Progenitor cell of endocrine pancreas (in vitro differentiated cells): ENCODE data around the gene GRM8. TPM values are rescaled to one million over a fixed set of nuclear protein-coding genes. Genes with fewer than 3 reads are reported as not detected.
A peak's percentile ranks its signal among the peaks of the same experiment; 100 is the strongest.

Source experiments
- DNase-seq: peaks from one replicate; pipeline ENCODE4 v3.0.0; 2021; ENCODE audit warnings: low spot score; ENCODE audit not compliant: unreplicated experiment
- H3K27ac Mint-ChIP-seq: 2 replicates; pipeline ENCODE4 v1.8.0; 2021; ENCODE audit warnings: mild to moderate bottlenecking, moderate library complexity, mixed read lengths
- H3K27me3 Mint-ChIP-seq: 2 replicates; pipeline ENCODE4 v1.8.0; 2021; ENCODE audit warnings: mixed read lengths
- H3K36me3 Mint-ChIP-seq: 2 replicates; pipeline ENCODE4 v1.8.0; 2022; ENCODE audit warnings: mixed read lengths; ENCODE audit not compliant: insufficient read depth
- H3K4me1 Mint-ChIP-seq: 2 replicates; pipeline ENCODE4 v1.8.0; 2021; ENCODE audit warnings: low read depth, mixed read lengths
- H3K4me3 Mint-ChIP-seq: 2 replicates; pipeline ENCODE4 v1.8.0; 2021; ENCODE audit warnings: low read depth, mild to moderate bottlenecking, moderate library complexity, mixed read lengths
- H3K9me3 Mint-ChIP-seq: 2 replicates; pipeline ENCODE4 v1.8.0; 2021; ENCODE audit warnings: low read depth, mixed read lengths
- microRNA-seq: library from miRNA; unstranded; fragments of <30 nt; microRNA quantifications from one replicate; pipeline ENCODE4 v1.1.0, GENCODE V29; 2020; ENCODE audit warnings: borderline number of aligned reads; ENCODE audit not compliant: unreplicated experiment
- total RNA-seq: library from RNA; stranded (reverse); gene quantifications from 2 replicates; pipeline ENCODE4 v1.2.1, GENCODE V29; 2021
- TF ChIP-seq, protein P1 (sequence below): fragments of 200-600 bp; sonication (generic); IDR thresholded peaks from one replicate; pipeline ENCODE4 v1.5.0; 2021; ENCODE audit warnings: antibody characterized with exemption, mild to moderate bottlenecking; ENCODE audit not compliant: unreplicated experiment

The GRM8 gene
- total RNA-seq, 1 donor from 2014 or later: 4.2 TPM

DNA sequence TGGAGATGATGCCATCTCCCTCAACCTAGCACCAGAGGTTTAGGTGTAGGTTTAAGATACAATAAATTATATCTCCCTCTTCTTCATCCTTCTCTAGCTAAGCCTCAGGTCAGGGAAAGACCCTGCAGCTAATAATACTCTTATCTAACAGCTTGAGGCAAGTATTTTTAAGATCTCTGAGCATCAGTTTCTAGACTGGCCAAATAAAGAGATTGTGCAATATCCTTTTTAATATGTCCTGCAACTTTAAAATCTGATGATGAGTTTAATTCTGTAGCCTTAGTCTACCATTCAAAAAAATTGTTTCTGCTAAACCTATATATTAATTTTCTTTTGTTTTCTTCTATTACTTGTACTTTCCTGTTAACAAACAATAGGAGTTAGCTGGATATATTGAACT is 850.8 kb downstream of the GRM8 start:
- H3K4me1 Mint-ChIP-seq: peaks cover 1% of the 10 kb centered on the region
- H3K27me3 Mint-ChIP-seq: no peaks in the 10 kb centered on the region

GRCh38 chr7:126398851-126399529 is 853.8 kb downstream of the GRM8 start:
- Mint-ChIP-seq H3K4me1 (peaks cover 1% of the 10 kb centered on the region), H3K36me3 (no peaks in the 10 kb centered on the region), H3K27me3 (no peaks in the 10 kb centered on the region), H3K27ac (no peak overlapping the region), H3K4me3 (no peak overlapping the region), H3K9me3 (no peaks in the 10 kb centered on the region)
- DNase-seq: no peak
- TF ChIP-seq, protein P1, sequence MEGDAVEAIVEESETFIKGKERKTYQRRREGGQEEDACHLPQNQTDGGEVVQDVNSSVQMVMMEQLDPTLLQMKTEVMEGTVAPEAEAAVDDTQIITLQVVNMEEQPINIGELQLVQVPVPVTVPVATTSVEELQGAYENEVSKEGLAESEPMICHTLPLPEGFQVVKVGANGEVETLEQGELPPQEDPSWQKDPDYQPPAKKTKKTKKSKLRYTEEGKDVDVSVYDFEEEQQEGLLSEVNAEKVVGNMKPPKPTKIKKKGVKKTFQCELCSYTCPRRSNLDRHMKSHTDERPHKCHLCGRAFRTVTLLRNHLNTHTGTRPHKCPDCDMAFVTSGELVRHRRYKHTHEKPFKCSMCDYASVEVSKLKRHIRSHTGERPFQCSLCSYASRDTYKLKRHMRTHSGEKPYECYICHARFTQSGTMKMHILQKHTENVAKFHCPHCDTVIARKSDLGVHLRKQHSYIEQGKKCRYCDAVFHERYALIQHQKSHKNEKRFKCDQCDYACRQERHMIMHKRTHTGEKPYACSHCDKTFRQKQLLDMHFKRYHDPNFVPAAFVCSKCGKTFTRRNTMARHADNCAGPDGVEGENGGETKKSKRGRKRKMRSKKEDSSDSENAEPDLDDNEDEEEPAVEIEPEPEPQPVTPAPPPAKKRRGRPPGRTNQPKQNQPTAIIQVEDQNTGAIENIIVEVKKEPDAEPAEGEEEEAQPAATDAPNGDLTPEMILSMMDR: no peak

More for the DNA sequence above, 850.8 kb downstream of the GRM8 start:
- Mint-ChIP-seq H3K36me3 (no peaks in the 10 kb centered on the region), H3K4me3 (no peak overlapping the region), H3K9me3 (no peaks in the 10 kb centered on the region), H3K27ac (no peak overlapping the region)
- no peak for DNase-seq
- TF ChIP-seq, protein P1: no peak

DNA sequence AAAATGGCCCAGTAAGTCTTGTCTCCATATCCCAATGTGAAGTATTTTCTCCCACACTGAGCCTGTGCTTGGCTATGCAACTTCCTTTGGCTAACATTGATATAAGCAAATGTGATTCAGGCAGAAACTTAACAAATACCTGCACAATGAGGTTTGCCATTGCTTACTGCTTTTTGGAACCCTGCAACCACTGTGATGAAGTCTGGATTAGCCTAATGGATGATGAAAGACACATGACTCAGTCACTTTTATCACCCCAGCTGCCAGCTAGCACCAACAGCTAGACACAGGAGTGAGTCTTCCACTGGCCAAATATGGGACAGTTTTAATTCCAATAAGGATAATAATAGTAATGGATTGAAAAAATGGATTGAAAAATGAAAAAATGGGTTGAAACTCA is 854.5 kb downstream of the GRM8 start:
- no peak overlapping the region for H3K4me3 Mint-ChIP-seq
- peaks cover 1% of the 10 kb centered on the region for H3K4me1 Mint-ChIP-seq
- H3K36me3 Mint-ChIP-seq: no peaks in the 10 kb centered on the region
- no peaks in the 10 kb centered on the region for H3K27me3 Mint-ChIP-seq
- TF ChIP-seq, protein P1: no peak
- no peak overlapping the region for H3K27ac Mint-ChIP-seq
- no peak for DNase-seq
- no peaks in the 10 kb centered on the region for H3K9me3 Mint-ChIP-seq

DNA sequence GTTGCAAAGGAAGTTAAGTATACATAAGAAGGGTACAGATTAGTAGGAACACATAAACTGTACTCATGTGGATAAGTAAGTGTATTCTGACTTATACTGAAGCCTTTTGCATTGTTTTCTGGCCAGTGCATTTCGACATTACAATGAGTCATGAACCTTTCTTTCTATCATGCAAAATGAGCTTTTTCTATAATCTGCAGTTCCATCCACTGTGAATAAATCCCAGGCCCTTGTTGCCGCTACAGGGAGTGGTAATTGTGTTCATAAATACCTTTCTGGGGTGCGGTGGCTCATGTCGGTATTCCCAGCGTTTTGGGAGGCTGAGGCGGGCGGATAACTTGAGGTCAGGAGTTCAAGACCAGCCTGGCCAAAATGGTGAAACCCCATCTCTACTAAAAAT is 858.3 kb downstream of the GRM8 start:
- Mint-ChIP-seq H3K9me3 (peaks cover 8% of the 10 kb centered on the region), H3K4me3 (no peak overlapping the region), H3K27me3 (no peaks in the 10 kb centered on the region), H3K4me1 (no peaks in the 10 kb centered on the region), H3K27ac (no peak overlapping the region), H3K36me3 (peaks cover 3% of the 10 kb centered on the region)
- TF ChIP-seq, protein P1: no peak
- DNase-seq: no peak

Small RNAs within 50 kb of the gene (microRNA-seq; reads per million reads assigned to microRNA genes)
- gene MIR592: 85.4 reads per million, percentile 52 among the genes with 10 or more reads in this experiment

Other genes starting within 250 kb of the GRM8 start
- 27.5 and 28.2 TPM in 2 replicates for gene ZNF800, start 139.8 kb upstream of the GRM8 start, total RNA-seq